ENCODE data around the gene SLC35F5.

DNA sequence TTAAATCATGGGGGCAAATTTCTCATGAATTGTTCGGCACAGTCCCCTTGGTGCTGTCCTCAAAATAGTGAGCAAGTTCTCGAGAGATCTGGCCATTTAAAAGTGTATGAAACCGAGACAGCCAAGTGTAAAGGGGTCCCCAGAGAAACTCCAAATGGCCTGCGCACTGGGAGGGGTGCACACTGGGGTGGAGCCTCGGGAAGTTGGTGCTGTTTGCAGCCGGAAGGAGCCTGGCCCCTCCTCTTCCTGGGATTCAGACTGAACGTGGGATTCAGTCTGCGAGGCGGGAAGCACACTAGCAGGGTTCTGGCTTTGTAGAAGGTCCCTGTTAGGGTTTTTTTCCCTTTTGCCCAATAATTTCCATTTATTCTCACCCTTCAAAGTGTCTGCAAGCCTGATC lies 80.6 kb downstream of the SLC35F5 start:
- TF ChIP-seq POLR2AphosphoS5 (IDR thresholded peaks at IDR 0.05; ENCODE audit: low read depth, low read length) (no peak), POLR2A (IDR thresholded peaks at IDR 0.05; ENCODE audit: low read depth, low read length) (no peak)

Data from GM12892 (cell line).